Measurements from ENCODE around the gene MYH13.
A peak's percentile ranks its signal among the peaks of the same experiment; 100 is the strongest.

Gene MYH13

DNA sequence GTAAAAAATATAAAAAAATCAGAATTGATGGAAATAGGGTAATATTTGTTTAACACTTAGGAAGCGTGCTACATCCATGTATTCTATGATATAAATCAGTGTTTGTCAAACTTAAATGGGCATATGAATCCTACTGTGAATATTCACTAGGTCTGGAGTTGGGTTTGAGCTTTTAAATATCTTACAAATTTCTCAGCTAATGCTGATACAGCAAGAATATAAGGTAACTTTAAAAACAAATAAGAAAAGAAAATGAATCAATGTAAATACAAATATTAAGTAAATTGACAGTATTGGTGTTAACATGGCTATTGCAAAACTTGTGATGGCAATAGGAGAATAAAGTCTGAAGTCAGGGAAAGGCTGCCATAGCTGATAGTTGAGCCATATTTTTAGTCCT lies 3.6 kb downstream of the MYH13 start:
- no peak for ATAC-seq
- Mint-ChIP-seq H3K4me1 (no peaks in the 10 kb centered on the region), H3K4me3 (no peak overlapping the region), H3K9me3 (no peaks in the 10 kb centered on the region), H3K27me3 (peaks cover 7% of the 10 kb centered on the region), H3K27ac (no peak overlapping the region)
- no peak for DNase-seq

DNA sequence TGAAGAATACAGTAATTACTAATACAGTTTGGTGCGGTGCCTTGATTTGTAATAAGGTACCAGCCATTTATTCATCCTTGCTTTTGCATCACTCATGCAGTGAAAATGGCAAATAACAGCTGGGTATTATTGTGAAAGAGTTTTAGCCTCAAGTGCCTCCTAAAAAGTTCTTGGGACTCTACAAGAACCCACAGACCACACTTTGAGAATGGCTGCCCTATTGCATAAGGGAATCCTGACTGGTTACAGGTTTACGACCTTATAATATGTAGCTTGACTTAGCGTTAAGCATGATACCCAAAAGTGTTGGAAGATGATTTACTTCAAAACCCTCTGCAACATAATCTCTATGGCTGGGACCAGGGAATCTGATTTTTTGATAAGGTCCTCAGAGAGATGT lies 4.2 kb downstream of the MYH13 start:
- Mint-ChIP-seq H3K4me3 (no peak overlapping the region), H3K27me3 (peaks cover 7% of the 10 kb centered on the region), H3K4me1 (no peaks in the 10 kb centered on the region), H3K27ac (no peak overlapping the region), H3K9me3 (no peaks in the 10 kb centered on the region)
- DNase-seq (no peak), ATAC-seq (no peak)

- no peaks in the 10 kb centered on the region for H3K9me3 Mint-ChIP-seq
- DNase-seq = no peak
- no peak for ATAC-seq
- H3K27me3 Mint-ChIP-seq = peaks cover 12% of the 10 kb centered on the region
- no peak overlapping the region for H3K27ac Mint-ChIP-seq
- no peaks in the 10 kb centered on the region for H3K4me1 Mint-ChIP-seq
- no peak overlapping the region for H3K4me3 Mint-ChIP-seq
Measured at GRCh38 chr17:10360578-10360977, 12.2 kb downstream of the MYH13 start.

- Mint-ChIP-seq H3K4me3 (no peak overlapping the region), H3K4me1 (no peaks in the 10 kb centered on the region), H3K27me3 (peaks cover 16% of the 10 kb centered on the region), H3K27ac (no peak overlapping the region), H3K9me3 (no peaks in the 10 kb centered on the region)
- DNase-seq (peak; percentile 4 to 18), ATAC-seq (no peak)
Measured at GRCh38 chr17:10357768-10358167, 15.0 kb downstream of the MYH13 start.

DNA sequence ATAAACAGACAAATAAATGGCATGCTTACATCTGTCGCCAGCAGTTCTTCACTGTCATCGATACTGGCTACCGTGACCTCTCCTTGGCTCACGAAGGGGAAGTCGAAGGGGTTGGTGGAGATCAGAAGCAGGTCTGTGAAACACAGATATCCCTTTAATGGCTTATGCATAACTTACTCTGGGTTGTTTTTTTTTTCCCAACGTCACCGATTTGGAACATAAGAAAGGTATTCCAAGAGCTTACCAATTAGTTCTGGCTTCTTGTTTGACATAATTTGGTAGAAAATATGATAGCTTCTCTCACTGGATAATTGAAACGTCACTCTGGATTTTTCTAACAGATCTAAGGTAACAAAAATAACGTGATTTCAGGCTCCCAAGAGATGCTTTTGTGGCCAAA lies 18.2 kb downstream of the MYH13 start:
- Mint-ChIP-seq H3K9me3 (no peaks in the 10 kb centered on the region), H3K27ac (no peak overlapping the region), H3K4me1 (no peaks in the 10 kb centered on the region), H3K27me3 (peaks cover 16% of the 10 kb centered on the region), H3K4me3 (no peak overlapping the region)
- ATAC-seq = no peak
- DNase-seq = no peak

- Mint-ChIP-seq H3K27ac (no peak overlapping the region), H3K9me3 (no peaks in the 10 kb centered on the region), H3K27me3 (peaks cover 16% of the 10 kb centered on the region), H3K4me3 (no peak overlapping the region), H3K4me1 (no peaks in the 10 kb centered on the region)
- DNase-seq = no peak
- ATAC-seq = no peak
Measured at GRCh38 chr17:10352893-10353292, 19.9 kb downstream of the MYH13 start.

GRCh38 chr17:10349403-10349802 lies 23.4 kb downstream of the MYH13 start:
- Mint-ChIP-seq H3K27ac (no peak overlapping the region), H3K4me3 (no peak overlapping the region), H3K4me1 (no peaks in the 10 kb centered on the region), H3K9me3 (no peaks in the 10 kb centered on the region), H3K27me3 (no peaks in the 10 kb centered on the region)
- DNase-seq (no peak), ATAC-seq (no peak)

DNA sequence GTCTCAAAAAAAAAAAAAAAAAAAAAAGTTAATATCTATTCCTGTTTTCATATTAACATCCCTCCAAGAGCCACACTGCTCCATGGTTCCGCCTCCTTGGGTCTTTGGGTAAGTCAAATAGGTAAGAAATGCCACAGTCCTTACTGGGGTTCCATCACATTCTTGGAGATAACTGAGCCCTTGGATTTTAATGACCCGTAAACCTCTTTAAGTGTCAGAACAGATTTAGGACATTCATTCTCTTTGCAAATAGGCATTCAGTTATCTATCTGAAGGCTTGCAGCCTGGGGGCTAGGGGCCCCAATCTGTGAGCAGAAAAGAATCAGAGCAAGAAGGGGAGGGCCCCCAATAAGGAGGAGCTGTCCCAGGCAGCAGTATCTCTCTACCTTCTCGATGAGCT lies 28.0 kb downstream of the MYH13 start:
- ATAC-seq = no peak
- Mint-ChIP-seq H3K9me3 (no peaks in the 10 kb centered on the region), H3K27me3 (no peaks in the 10 kb centered on the region), H3K4me3 (no peak overlapping the region), H3K27ac (no peak overlapping the region), H3K4me1 (no peaks in the 10 kb centered on the region)
- no peak for DNase-seq

- H3K27ac Mint-ChIP-seq = no peak overlapping the region
- no peaks in the 10 kb centered on the region for H3K27me3 Mint-ChIP-seq
- no peak overlapping the region for H3K4me3 Mint-ChIP-seq
- ATAC-seq (no peak), DNase-seq (no peak)
- no peaks in the 10 kb centered on the region for H3K4me1 Mint-ChIP-seq
- no peaks in the 10 kb centered on the region for H3K9me3 Mint-ChIP-seq
Measured at GRCh38 chr17:10339051-10339450, 33.8 kb downstream of the MYH13 start.

DNA sequence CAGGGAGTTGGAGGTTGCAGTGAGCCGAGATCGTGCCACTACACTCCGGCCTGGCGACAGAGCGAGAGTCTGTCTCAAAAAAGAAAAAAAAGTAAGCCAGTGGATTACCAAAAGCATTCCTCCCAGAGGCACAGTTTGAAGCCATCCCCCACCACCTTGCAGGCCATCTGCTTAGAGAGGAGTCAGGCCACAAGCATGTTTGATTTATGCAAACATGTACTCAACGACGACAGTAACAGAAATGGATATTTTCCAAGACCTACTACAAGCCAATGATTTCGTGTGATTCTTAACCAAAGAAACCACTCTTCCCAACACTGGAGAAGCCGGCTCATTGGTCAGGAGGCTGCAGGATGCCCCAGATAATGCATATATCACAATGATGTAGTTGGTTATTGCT lies 34.8 kb downstream of the MYH13 start:
- ATAC-seq = no peak
- no peak overlapping the region for H3K4me3 Mint-ChIP-seq
- DNase-seq = no peak

DNA sequence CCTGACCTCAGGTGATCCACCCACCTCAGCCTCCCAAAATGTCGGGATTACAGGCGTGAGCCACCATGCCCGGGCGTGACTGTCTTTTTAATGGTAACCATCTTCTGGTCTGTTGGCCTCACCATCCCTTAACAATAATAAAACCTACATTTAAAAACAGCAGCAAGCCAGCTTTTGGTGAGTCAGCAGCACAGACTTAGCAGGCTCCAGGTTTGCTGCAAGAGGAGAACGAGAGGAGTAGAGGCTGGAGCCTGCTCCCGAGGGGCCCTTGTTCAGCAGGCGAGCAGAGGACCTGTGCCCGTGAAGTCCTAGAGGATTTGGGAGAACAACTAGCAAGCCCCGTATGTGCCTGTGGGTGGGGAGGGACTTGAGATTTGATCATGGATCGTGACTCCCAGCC lies 35.7 kb downstream of the MYH13 start:
- no peak for ATAC-seq
- peaks cover 8% of the 10 kb centered on the region for H3K27me3 Mint-ChIP-seq
- H3K4me1 Mint-ChIP-seq = no peaks in the 10 kb centered on the region
- no peak for DNase-seq
- no peak overlapping the region for H3K27ac Mint-ChIP-seq
- H3K9me3 Mint-ChIP-seq = no peaks in the 10 kb centered on the region
- H3K4me3 Mint-ChIP-seq = no peak overlapping the region

More for the DNA sequence above, 34.8 kb downstream of the MYH13 start:
- H3K27me3 Mint-ChIP-seq = peaks cover 2% of the 10 kb centered on the region
- H3K9me3 Mint-ChIP-seq = no peaks in the 10 kb centered on the region
- H3K27ac Mint-ChIP-seq = no peak overlapping the region
- H3K4me1 Mint-ChIP-seq = no peaks in the 10 kb centered on the region

DNA sequence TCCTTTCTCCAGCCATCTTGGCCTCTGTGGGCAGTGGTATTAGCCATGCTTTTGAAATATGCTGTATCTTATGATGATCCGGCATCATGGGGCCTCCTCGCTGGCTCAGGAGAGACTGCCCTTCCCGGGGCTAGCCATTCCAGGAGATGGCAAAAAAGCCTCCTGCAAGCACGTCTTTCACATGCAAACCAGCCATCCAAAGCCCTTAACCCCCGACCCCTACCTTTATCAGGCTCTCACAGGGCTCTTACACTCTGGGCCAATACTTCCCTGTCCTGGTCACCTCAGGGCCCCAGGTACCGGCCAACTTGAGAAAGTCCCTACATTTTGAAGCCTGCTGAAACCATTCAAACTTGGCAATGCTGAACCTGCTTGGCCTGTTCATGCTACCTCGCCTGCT lies 36.4 kb downstream of the MYH13 start:
- Mint-ChIP-seq H3K9me3 (no peaks in the 10 kb centered on the region), H3K27me3 (peaks cover 8% of the 10 kb centered on the region), H3K4me3 (no peak overlapping the region), H3K27ac (no peak overlapping the region), H3K4me1 (no peaks in the 10 kb centered on the region)
- no peak for DNase-seq
- no peak for ATAC-seq

DNA sequence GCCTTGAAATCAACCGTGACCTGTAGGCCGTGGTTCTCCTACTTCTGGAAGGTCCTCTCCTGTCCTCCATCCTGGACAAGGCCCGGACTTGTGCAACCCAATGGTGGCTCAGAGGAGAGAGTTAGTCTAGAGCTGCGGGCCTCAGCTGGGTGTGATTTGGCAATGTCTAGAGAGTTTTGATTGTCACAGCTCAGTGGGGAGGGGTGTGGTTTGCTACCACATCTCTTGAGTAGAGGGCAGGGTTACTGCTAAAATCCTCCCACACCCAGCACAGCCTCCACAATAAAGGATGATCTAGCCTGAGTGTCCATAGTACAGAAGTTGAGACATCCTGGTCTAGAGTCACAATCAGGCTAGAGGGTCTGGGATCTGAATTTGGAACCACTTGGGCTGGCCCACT lies 40.3 kb downstream of the MYH13 start:
- ATAC-seq (no peak), DNase-seq (no peak)
- H3K4me1 Mint-ChIP-seq = no peaks in the 10 kb centered on the region
- no peak overlapping the region for H3K27ac Mint-ChIP-seq
- H3K27me3 Mint-ChIP-seq = peaks cover 8% of the 10 kb centered on the region
- H3K9me3 Mint-ChIP-seq = no peaks in the 10 kb centered on the region
- H3K4me3 Mint-ChIP-seq = no peak overlapping the region

DNA sequence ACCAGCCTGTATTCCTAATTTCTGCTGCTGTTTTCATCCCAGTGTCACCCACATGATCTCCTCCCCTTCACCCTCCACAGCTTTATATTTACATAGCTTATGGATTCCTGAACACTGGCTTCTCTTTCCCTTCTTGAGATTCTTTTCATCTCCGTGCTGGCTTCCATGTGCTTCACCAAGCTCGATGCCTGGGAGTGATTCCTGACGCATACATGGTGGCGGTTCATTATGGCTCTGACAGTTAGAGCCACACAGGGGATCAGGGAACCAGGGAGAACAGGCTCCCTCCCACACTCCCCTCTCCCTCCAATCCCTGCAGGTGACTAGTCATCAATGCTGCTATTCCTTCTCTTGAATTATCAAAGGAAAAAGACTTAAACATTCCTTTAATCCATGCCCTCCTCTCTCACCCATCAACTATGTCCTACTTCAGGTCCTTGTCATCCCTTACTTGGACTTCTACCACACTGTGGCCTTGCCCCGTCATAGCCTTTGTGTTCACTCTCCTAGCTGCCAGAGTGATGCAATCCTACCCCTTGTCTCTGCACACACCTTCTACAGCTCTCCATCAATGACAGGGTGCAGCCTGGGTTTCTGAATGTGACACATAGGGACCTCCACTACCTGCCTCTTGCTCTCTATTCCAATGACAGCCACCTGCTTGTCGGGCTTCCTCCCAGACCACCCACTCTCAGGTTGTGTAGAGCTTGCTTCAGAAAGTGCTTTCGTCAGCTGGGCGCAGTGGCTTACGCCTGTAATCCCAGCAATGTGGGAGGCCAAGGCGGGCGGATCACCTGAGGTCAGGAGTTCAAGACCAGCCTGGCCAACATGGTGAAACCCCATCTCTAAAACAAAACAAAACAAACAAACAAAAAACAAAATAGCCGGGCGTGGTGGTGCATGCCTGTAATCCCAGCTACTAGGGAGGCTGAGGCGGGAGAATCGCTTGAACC lies 43.6 kb downstream of the MYH13 start:
- no peaks in the 10 kb centered on the region for H3K4me1 Mint-ChIP-seq
- DNase-seq (no peak), ATAC-seq (no peak)
- peaks cover 8% of the 10 kb centered on the region for H3K27me3 Mint-ChIP-seq
- no peak overlapping the region for H3K4me3 Mint-ChIP-seq
- no peaks in the 10 kb centered on the region for H3K9me3 Mint-ChIP-seq
- H3K27ac Mint-ChIP-seq = no peak overlapping the region

GRCh38 chr17:10328206-10328605 lies 44.6 kb downstream of the MYH13 start:
- no peaks in the 10 kb centered on the region for H3K9me3 Mint-ChIP-seq

GRCh38 chr17:10327640-10328039 lies 45.2 kb downstream of the MYH13 start:
- Mint-ChIP-seq H3K27me3 (peaks cover 3% of the 10 kb centered on the region), H3K4me1 (no peaks in the 10 kb centered on the region), H3K27ac (no peak overlapping the region), H3K4me3 (no peak overlapping the region), H3K9me3 (no peaks in the 10 kb centered on the region)
- ATAC-seq (peak; percentile 61), DNase-seq (peak; percentile 70 to 71)

More at GRCh38 chr17:10328206-10328605, 44.6 kb downstream of the MYH13 start:
- no peak overlapping the region for H3K27ac Mint-ChIP-seq
- no peaks in the 10 kb centered on the region for H3K4me1 Mint-ChIP-seq
- no peak for ATAC-seq
- no peak for DNase-seq
- no peak overlapping the region for H3K4me3 Mint-ChIP-seq
- peaks cover 8% of the 10 kb centered on the region for H3K27me3 Mint-ChIP-seq
